ENCODE data around the gene ITGA6.

- TF ChIP-seq, protein P1, sequence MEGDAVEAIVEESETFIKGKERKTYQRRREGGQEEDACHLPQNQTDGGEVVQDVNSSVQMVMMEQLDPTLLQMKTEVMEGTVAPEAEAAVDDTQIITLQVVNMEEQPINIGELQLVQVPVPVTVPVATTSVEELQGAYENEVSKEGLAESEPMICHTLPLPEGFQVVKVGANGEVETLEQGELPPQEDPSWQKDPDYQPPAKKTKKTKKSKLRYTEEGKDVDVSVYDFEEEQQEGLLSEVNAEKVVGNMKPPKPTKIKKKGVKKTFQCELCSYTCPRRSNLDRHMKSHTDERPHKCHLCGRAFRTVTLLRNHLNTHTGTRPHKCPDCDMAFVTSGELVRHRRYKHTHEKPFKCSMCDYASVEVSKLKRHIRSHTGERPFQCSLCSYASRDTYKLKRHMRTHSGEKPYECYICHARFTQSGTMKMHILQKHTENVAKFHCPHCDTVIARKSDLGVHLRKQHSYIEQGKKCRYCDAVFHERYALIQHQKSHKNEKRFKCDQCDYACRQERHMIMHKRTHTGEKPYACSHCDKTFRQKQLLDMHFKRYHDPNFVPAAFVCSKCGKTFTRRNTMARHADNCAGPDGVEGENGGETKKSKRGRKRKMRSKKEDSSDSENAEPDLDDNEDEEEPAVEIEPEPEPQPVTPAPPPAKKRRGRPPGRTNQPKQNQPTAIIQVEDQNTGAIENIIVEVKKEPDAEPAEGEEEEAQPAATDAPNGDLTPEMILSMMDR (IDR thresholded peaks at IDR 0.05), result no peak
- TF ChIP-seq POLR2A (IDR thresholded peaks at IDR 0.05), result no peak
Measured at GRCh38 chr2:172550419-172550818, 123.0 kb downstream of the ITGA6 start.

Measured in body of pancreas (tissue), 4 donors.